CD4-positive, alpha-beta T cell (primary cell): Measurements from ENCODE around the gene PIP5K1C. TPM values are rescaled to one million over a fixed set of nuclear protein-coding genes. Genes with fewer than 3 reads are reported as not detected.

ENCODE experiments used
- ATAC-seq: fragments of 200-7000 bp; cut with Tn5 transposase; one replicate; pipeline ENCODE4 v1.10.0; 2022; ENCODE audit warnings: mild to moderate bottlenecking; ENCODE audit not compliant: poor library complexity
- CTCF ChIA-PET: fragments of 350-600 bp; sonication (Branson Sonifier 250); formaldehyde crosslinking; loops from one replicate; lab custom pipeline; 2021; ENCODE audit warnings: antibody characterized with exemption, inconsistent platforms; lab: Charles Lee
- POLR2A ChIA-PET: fragments of 350-600 bp; sonication (Branson Sonifier 250); formaldehyde crosslinking; loops from one replicate; lab custom pipeline; 2021; ENCODE audit warnings: antibody characterized with exemption, inconsistent platforms; lab: Charles Lee
- DNase-seq, 14 experiments: peaks; one replicate each; pipeline ENCODE4 v3.0.0-alpha.2; 2013 to 2020; ENCODE audit warnings: mixed read lengths in 2 of 14
- H3K27ac ChIP-seq, 2 donors: one replicate each; pipeline versions ENCODE4 v1.5.1 to v1.7.0; 2013; ENCODE audit warnings: low read length in 2 of 2, low read depth in 1 of 2, mild to moderate bottlenecking in 1 of 2
- H3K27me3 ChIP-seq, 2 experiments: 1 replicate in 1 of 2; 2 replicates in 1 of 2; pipeline versions ENCODE4 v1.6.1 to v1.7.0; 2013; ENCODE audit warnings: low read length in 2 of 2, control low read depth in 1 of 2, mild to moderate bottlenecking in 1 of 2, moderate library complexity in 1 of 2; ENCODE audit not compliant: insufficient read depth in 2 of 2, control insufficient read depth in 1 of 2
- H3K36me3 ChIP-seq: one replicate; pipeline ENCODE4 v1.6.1; 2013; ENCODE audit warnings: low read length, control low read depth; ENCODE audit not compliant: insufficient read depth
- H3K4me1 ChIP-seq: one replicate; pipeline ENCODE4 v1.6.1; 2013; ENCODE audit warnings: low read length, control low read depth; ENCODE audit not compliant: insufficient read depth
- H3K4me3 ChIP-seq: one replicate; pipeline ENCODE4 v1.5.1; 2013; ENCODE audit warnings: mild to moderate bottlenecking, low read length, moderate library complexity
- H3K9me3 ChIP-seq, 2 experiments: 1 replicate in 1 of 2; 2 replicates in 1 of 2; pipeline versions ENCODE4 v1.6.1 to v1.7.0; 2013; ENCODE audit warnings: low read length in 2 of 2, mild to moderate bottlenecking in 2 of 2, control low read depth in 1 of 2, moderate library complexity in 1 of 2; ENCODE audit not compliant: control insufficient read depth in 1 of 2, insufficient read depth in 1 of 2
- H3K27ac Mint-ChIP-seq: one replicate; pipeline ENCODE4 v1.8.0; 2020; ENCODE audit warnings: mixed read lengths
- H3K27me3 Mint-ChIP-seq: one replicate; pipeline ENCODE4 v1.8.0; 2021; ENCODE audit warnings: mixed read lengths
- H3K36me3 Mint-ChIP-seq: one replicate; pipeline ENCODE4 v1.8.0; 2021; ENCODE audit warnings: low read depth, mixed read lengths
- H3K4me1 Mint-ChIP-seq: one replicate; pipeline ENCODE4 v1.8.0; 2021; ENCODE audit warnings: low read depth, mixed read lengths
- H3K4me3 Mint-ChIP-seq: one replicate; pipeline ENCODE4 v1.8.0; 2020; ENCODE audit warnings: mild to moderate bottlenecking, mixed read lengths
- H3K9me3 Mint-ChIP-seq: one replicate; pipeline ENCODE4 v1.8.0; 2020; ENCODE audit warnings: mixed read lengths
- intact Hi-C, 2 experiments: fragments of 100-400 bp; cut with DNase I in 1 of 2; cut with micrococcal nuclease in 1 of 2; formaldehyde crosslinking; loops; one replicate each; pipeline versions ENCODE4 v1.15.1 to v1.9.0; 2023 to 2025; cut with DNase I, micrococcal nuclease
- total RNA-seq, 174 experiments: library from RNA in 2 of 174; stranded (reverse) in 2 of 174; gene quantifications; one replicate each; pipeline ENCODE4 v1.2.3 and lab custom pipeline; 2021 to 2026
- TF ChIP-seq, protein P1 (sequence below): fragments of 200-600 bp; IDR thresholded peaks from one replicate; pipeline ENCODE4 v1.8.0; 2022; ENCODE audit warnings: antibody characterized with exemption, mild to moderate bottlenecking

The PIP5K1C gene
- total RNA-seq, 2 experiments from 2014 or later, result 14.7 to 15.5 TPM

DNA sequence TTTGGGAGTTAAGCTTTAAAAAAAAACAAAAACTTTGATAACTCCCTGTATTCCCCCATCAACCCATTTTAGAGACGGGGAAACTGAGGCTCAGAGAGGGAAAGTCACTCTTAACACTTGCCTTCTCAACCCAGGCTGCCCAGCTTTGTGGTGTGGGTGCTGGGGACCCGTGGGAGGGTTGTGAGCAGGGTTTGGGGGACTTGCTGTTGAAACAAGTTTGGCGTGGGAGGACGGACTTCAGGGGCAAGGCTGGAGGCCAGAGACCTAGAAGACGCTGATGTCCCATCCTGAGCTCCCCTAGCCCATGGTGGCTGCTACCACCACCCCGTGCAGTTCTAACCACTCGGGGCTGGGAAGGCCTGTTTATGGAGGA is 72.9 kb downstream of the PIP5K1C start:
- Histone ChIP-seq H3K27ac (no peak overlapping the region), H3K36me3 (peaks cover 15% of the 10 kb centered on the region), H3K9me3 (no peaks in the 10 kb centered on the region), H3K4me3 (peak overlapping the region; percentile 85), H3K27me3 (no peaks in the 10 kb centered on the region), H3K4me1 (peaks cover 35% of the 10 kb centered on the region)
- H3K36me3 Mint-ChIP-seq, result peaks cover 20% of the 10 kb centered on the region
- H3K9me3 Mint-ChIP-seq, result no peaks in the 10 kb centered on the region
- intact Hi-C loops, result loop anchor here (1.0 to 2.0 kb wide), 4 partner anchors 55 to 121 kb away; partner anchors contain the start of genes FZR1 (in 1 of the 2), HMG20B (in 1 of the 2) and MFSD12 (in 1 of the 2)
- peaks cover 21% of the 10 kb centered on the region for H3K4me1 Mint-ChIP-seq
- H3K4me3 Mint-ChIP-seq, result peak overlapping the region; percentile 92
- H3K27me3 Mint-ChIP-seq, result no peaks in the 10 kb centered on the region
- ChIA-PET CTCF (interaction anchor here (0.9 kb wide), 1 partner anchor 73 kb away, joined by 3 read pairs; the partner anchor contains the start of gene PIP5K1C), POLR2A (interaction anchor here (0.7 to 1.0 kb wide), 4 partner anchors 23 to 1513 kb away, joined by 3 to 6 read pairs (median 4); partner anchors contain the start of gene MRPL54)
- peak overlapping the region; percentile 94 for H3K27ac Mint-ChIP-seq
- ATAC-seq (no peak), DNase-seq (peak in 1 of 14 experiments; percentile 53)
- TF ChIP-seq, protein P1, sequence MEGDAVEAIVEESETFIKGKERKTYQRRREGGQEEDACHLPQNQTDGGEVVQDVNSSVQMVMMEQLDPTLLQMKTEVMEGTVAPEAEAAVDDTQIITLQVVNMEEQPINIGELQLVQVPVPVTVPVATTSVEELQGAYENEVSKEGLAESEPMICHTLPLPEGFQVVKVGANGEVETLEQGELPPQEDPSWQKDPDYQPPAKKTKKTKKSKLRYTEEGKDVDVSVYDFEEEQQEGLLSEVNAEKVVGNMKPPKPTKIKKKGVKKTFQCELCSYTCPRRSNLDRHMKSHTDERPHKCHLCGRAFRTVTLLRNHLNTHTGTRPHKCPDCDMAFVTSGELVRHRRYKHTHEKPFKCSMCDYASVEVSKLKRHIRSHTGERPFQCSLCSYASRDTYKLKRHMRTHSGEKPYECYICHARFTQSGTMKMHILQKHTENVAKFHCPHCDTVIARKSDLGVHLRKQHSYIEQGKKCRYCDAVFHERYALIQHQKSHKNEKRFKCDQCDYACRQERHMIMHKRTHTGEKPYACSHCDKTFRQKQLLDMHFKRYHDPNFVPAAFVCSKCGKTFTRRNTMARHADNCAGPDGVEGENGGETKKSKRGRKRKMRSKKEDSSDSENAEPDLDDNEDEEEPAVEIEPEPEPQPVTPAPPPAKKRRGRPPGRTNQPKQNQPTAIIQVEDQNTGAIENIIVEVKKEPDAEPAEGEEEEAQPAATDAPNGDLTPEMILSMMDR, result no peak

DNA sequence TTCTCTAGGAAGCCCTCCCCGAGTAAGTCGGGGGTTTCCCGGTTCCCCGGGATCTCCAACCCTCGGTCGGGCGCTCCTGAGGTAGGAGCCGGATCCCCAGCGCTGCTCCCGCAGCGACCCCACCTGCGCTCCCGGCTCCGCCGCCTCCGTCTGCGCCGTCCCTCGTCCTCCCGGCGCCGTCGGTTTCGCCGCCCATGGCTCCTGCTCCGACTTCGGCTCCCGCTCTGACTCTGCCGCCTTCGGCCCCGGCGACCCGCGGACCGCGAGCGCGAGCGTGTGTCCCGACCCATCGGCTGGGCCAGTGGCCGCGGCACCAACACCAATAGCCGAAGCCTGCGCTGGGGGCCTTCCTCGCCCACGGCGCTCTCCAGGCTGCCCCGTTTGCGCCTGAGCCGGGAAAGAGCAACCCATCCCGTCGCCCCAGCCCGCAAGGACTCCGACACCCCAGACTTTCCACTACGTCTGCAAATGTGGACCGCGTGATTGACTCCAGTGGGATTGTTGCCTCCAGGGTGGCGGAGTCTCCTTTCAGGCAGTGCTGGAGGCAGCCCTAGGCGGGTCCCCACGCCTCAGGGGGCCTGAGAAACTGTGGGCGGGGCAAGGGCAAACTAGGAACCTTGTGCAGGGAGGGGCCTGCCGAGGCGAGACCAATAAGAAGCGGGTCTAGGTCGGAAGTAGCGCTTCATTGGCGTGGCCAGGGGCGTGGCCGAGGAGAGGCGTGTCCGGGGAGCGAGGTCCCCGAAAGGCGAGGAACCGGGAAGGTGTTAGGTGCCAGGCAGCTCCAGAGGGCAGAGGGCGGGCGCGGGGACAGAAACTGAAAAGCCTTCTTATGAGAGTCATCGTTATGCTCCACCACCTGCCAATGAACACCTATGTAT is 73.6 kb downstream of the PIP5K1C start, which contains the start of gene CACTIN:
CACTIN (minus strand) TSS at position 318 of the 878 bp plus-strand sequence; CDS start at position 290, 28 bp downstream.
- peak; percentile 97 to 99 (median 98) for DNase-seq
- ChIA-PET CTCF (interaction anchor here (0.9 kb wide), 1 partner anchor 74 kb away, joined by 3 read pairs; the partner anchor contains the start of gene PIP5K1C), POLR2A (interaction anchor here (0.7 to 1.0 kb wide), 4 partner anchors 22 to 1513 kb away, joined by 3 to 6 read pairs (median 4); partner anchors contain the start of gene MRPL54)
- Mint-ChIP-seq H3K27ac (peak within 1 kb of the TSS; percentile 94), H3K4me3 (peak within 1 kb of the TSS; percentile 92), H3K27me3 (no peaks in the 10 kb centered on the region), H3K9me3 (no peaks in the 10 kb centered on the region), H3K36me3 (peaks cover 23% of the 10 kb centered on the region), H3K4me1 (peaks cover 21% of the 10 kb centered on the region)
- Histone ChIP-seq H3K9me3 (no peaks in the 10 kb centered on the region), H3K36me3 (peaks cover 16% of the 10 kb centered on the region), H3K4me1 (peaks cover 35% of the 10 kb centered on the region), H3K27ac (peak within 1 kb of the TSS; percentile 83 to 98), H3K4me3 (peak within 1 kb of the TSS; percentile 85), H3K27me3 (no peaks in the 10 kb centered on the region)
- ATAC-seq, result peak; percentile 97
- intact Hi-C loops, result loop anchor here (1.0 to 2.0 kb wide), 5 partner anchors 54 to 120 kb away; partner anchors contain the start of genes FZR1 (in 1 of the 2), HMG20B (in 1 of the 2), MFSD12 (in 1 of the 2) and PIP5K1C (in 1 of the 2)
- TF ChIP-seq, protein P1, result no peak

DNA sequence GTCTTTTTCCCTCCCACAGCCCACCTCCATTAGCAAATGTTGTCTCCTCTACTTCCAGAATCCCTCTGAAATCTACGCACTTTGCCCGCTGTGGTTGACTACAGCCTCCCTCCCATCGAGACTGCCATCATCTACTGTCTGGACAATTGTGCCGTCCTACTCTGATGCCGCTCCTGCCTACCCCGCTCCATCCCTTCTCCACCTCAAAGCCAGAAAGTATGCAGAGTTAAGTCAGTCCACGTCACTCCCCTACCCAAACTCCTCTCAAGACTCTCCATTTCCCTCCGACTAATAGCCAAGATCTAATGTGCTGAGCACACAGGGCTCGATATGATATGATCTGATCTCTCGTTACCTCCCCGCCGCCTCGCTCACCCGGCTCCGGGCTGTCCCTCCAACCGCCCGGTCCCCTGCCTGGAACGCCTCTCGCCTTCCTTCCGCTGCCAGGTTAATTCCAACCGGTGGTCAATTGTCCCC is 74.2 kb downstream of the PIP5K1C start:
- Histone ChIP-seq H3K4me3 (peak overlapping the region; percentile 85), H3K27me3 (no peaks in the 10 kb centered on the region), H3K4me1 (peaks cover 35% of the 10 kb centered on the region), H3K9me3 (no peaks in the 10 kb centered on the region), H3K36me3 (peaks cover 22% of the 10 kb centered on the region), H3K27ac (peak overlapping the region in 1 of 2 donors; percentile 83)
- Mint-ChIP-seq H3K27ac (peak overlapping the region; percentile 94), H3K36me3 (peaks cover 23% of the 10 kb centered on the region), H3K27me3 (no peaks in the 10 kb centered on the region), H3K4me3 (peak overlapping the region; percentile 92), H3K9me3 (no peaks in the 10 kb centered on the region), H3K4me1 (peaks cover 21% of the 10 kb centered on the region)
- ChIA-PET POLR2A (no interaction called here), CTCF (no interaction called here)
- TF ChIP-seq, protein P1, result no peak
- DNase-seq (no peak), ATAC-seq (no peak)
- intact Hi-C loops, result loop anchor here (1.0 to 2.0 kb wide), 4 partner anchors 53 to 119 kb away; partner anchors contain the start of genes FZR1 (in 1 of the 2), HMG20B (in 1 of the 2) and PIP5K1C (in 1 of the 2)
